PC-3 (cell line): ENCODE measurements around the gene NCAPG. TPM values are rescaled to one million over a fixed set of nuclear protein-coding genes. Genes with fewer than 3 reads are reported as not detected.

Source experiments
- ATAC-seq: fragments of 200-7000 bp; cut with Tn5 transposase; 2 replicates; pipeline ENCODE4 v1.9.1; 2020; ENCODE audit warnings: mild to moderate bottlenecking, moderate library complexity
- BruUV-seq: library from RNA; stranded (reverse); fragments of 400-500 nt; replicated peaks from 2 replicates; lab custom pipeline; 2021; lab: Mats Ljungman, UMichigan
- CTCF ChIA-PET: fragments of 300-600 bp; sonication (Branson Sonifier 250); formaldehyde crosslinking; loops from one replicate; lab custom pipeline; 2022; ENCODE audit warnings: antibody characterized with exemption; lab: Charles Lee
- POLR2A ChIA-PET: fragments of 300-600 bp; sonication (Branson Sonifier 250); formaldehyde crosslinking; loops from one replicate; lab custom pipeline; 2022; ENCODE audit warnings: antibody characterized with exemption; ENCODE audit not compliant: unreplicated experiment; lab: Charles Lee
- DNase-seq: peaks from one replicate; pipeline ENCODE4 v3.0.0-alpha.2; 2015
- H2AFZ ChIP-seq: fragments of 300-600 bp; sonication (generic); 2 replicates; pipeline ENCODE4 v1.6.0; 2016; ENCODE audit warnings: antibody characterized with exemption, low read length
- H3F3A ChIP-seq: fragments of 300-600 bp; sonication (generic); one replicate; pipeline ENCODE4 v1.6.0; 2017; ENCODE audit warnings: antibody characterized with exemption, low read length, control low read depth, mild to moderate bottlenecking; ENCODE audit not compliant: unreplicated experiment
- H3K27ac ChIP-seq: fragments of 300-600 bp; sonication (generic); 2 replicates; pipeline ENCODE4 v1.5.1; 2016; ENCODE audit warnings: mild to moderate bottlenecking, low read length
- H3K27me3 ChIP-seq: fragments of 300-600 bp; sonication (generic); 2 replicates; pipeline ENCODE4 v1.6.1; 2016; ENCODE audit warnings: low read length, mixed read lengths
- H3K36me3 ChIP-seq: fragments of 300-600 bp; sonication (generic); 2 replicates; pipeline ENCODE4 v1.6.1; 2016; ENCODE audit warnings: low read depth, mixed run types, low read length, mixed read lengths
- H3K4me1 ChIP-seq: fragments of 300-600 bp; sonication (generic); 2 replicates; pipeline ENCODE4 v1.5.1; 2016; ENCODE audit warnings: low read length; ENCODE audit not compliant: insufficient read depth
- H3K4me2 ChIP-seq: fragments of 300-600 bp; sonication (generic); 2 replicates; pipeline ENCODE4 v1.6.0; 2016; ENCODE audit warnings: low read length
- H3K4me3 ChIP-seq: fragments of 300-600 bp; sonication (generic); 2 replicates; pipeline ENCODE4 v1.5.1; 2016; ENCODE audit warnings: mild to moderate bottlenecking, low read length, mixed read lengths
- H3K79me2 ChIP-seq: fragments of 300-600 bp; sonication (generic); 2 replicates; pipeline ENCODE4 v1.6.1; 2017; ENCODE audit warnings: low read length, mixed read lengths
- H3K9ac ChIP-seq: fragments of 300-600 bp; sonication (generic); 2 replicates; pipeline ENCODE4 v1.6.0; 2016; ENCODE audit warnings: mild to moderate bottlenecking, low read length
- H3K9me2 ChIP-seq: fragments of 300-600 bp; sonication (generic); replicated peaks from 2 replicates; pipeline ENCODE4 v1.6.1; 2016; ENCODE audit warnings: mixed run types, low read length, mixed read lengths
- H3K9me3 ChIP-seq: fragments of 300-600 bp; sonication (generic); 2 replicates; pipeline ENCODE4 v1.6.1; 2016; ENCODE audit warnings: low read length, mixed read lengths
- H4K20me1 ChIP-seq: fragments of 300-600 bp; sonication (generic); 2 replicates; pipeline ENCODE4 v1.6.1; 2016; ENCODE audit warnings: low read length, mixed read lengths
- EZH2 ChIP-seq: fragments of 300-600 bp; sonication (generic); IDR thresholded peaks from one replicate; pipeline ENCODE4 v1.6.1; 2017; ENCODE audit warnings: antibody characterized with exemption, mild to moderate bottlenecking, low read length; ENCODE audit not compliant: unreplicated experiment
- EZH2phosphoT487 ChIP-seq: fragments of 300-600 bp; sonication (generic); IDR thresholded peaks from 2 replicates; pipeline ENCODE4 v1.6.1; 2018; ENCODE audit warnings: mild to moderate bottlenecking, antibody characterized with exemption, low read length, borderline replicate concordance
- intact Hi-C: fragments of 100-400 bp; cut with micrococcal nuclease; formaldehyde crosslinking; loops from 2 replicates; pipeline ENCODE4 v1.9.0; 2023
- total RNA-seq: library from RNA; depleted of rRNA; stranded (reverse); fragments of >200 nt; gene quantifications from 2 replicates; pipeline ENCODE4 v1.2.3, GENCODE V29; 2014
- TF ChIP-seq, protein P1 (sequence below): fragments of 300-600 bp; sonication (generic); conservative IDR thresholded peaks from 2 replicates; pipeline ENCODE4 v1.5.1; 2017; ENCODE audit warnings: antibody characterized with exemption, low read depth, mild to moderate bottlenecking, low read length

NCAPG gene
- total RNA-seq, 1 experiment from 2014 or later = 27.6 TPM

DNA sequence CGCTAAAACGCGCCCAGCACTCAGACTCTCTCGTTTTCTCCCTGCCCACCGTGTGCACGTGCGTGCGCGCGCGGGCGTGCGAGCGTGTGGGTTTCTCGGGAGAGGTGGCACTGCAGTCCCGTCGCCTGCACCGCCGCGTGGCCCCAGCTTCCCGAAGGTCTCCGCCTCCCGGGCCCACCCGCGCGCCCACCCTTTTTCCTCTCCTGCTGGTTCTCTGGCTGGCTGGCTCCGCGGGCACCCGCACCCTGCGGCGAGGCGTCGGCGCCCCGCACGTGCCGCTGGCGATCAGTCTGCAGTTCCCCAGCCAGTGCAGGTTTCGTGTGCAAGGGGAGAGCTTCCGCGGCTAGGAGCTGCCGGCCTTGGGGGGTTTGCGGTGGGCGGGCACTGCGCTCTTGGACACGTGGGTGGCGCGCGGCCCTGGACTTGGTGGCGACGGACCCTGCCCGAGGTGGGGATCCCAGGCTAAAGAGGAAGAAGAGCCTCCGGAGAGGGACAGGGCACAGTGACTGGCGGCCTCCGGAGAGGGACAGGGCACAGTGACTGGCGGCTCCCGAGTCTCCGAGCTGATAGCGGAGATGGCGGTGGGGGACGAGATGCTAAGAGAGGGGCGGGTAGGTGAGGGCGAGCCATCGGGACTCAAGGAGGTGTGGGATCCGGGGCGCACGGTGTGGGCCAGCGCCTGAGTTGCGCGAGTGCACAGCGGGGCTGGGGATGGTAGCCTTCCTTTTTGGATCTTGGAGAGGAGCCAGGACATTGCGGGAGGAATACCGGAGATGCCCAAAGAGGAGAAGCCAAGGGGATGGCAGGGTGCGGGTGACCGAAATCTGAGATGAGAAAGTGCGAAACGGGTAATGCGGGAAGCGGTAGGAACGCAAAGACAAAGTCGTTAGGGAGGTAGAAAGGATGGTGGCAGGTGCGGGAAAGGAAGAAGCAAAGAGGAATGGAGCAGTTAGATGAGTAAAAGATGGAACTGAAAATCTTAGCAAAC, 29.2 kb upstream of the NCAPG start, which contains the start of gene FAM184B:
Gene FAM184B, minus strand, starts transcription at position 322 of the 988 bp plus-strand sequence. CDS start 322 bp downstream, outside the sequence.
- H3K4me3 ChIP-seq = peak within 1 kb of the TSS; percentile 67
- BruUV-seq = no TSS peak
- intact Hi-C loops = no loop called here
- H3K9me2 ChIP-seq = no peaks in the 10 kb centered on the region
- H3F3A ChIP-seq = no peaks in the 10 kb centered on the region
- H3K27ac ChIP-seq = no peak within 1 kb of the TSS; the same call in 1 of the 2 replicates
- TF ChIP-seq EZH2phosphoT487 = no peak
- no peak for TF ChIP-seq EZH2
- TF ChIP-seq, protein P1, sequence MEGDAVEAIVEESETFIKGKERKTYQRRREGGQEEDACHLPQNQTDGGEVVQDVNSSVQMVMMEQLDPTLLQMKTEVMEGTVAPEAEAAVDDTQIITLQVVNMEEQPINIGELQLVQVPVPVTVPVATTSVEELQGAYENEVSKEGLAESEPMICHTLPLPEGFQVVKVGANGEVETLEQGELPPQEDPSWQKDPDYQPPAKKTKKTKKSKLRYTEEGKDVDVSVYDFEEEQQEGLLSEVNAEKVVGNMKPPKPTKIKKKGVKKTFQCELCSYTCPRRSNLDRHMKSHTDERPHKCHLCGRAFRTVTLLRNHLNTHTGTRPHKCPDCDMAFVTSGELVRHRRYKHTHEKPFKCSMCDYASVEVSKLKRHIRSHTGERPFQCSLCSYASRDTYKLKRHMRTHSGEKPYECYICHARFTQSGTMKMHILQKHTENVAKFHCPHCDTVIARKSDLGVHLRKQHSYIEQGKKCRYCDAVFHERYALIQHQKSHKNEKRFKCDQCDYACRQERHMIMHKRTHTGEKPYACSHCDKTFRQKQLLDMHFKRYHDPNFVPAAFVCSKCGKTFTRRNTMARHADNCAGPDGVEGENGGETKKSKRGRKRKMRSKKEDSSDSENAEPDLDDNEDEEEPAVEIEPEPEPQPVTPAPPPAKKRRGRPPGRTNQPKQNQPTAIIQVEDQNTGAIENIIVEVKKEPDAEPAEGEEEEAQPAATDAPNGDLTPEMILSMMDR = no peak
- H3K36me3 ChIP-seq = no peaks in the 10 kb centered on the region
- no peaks in the 10 kb centered on the region for H4K20me1 ChIP-seq
- peak within 1 kb of the TSS; percentile 85 for H3K4me2 ChIP-seq
- H3K79me2 ChIP-seq = no peaks in the 10 kb centered on the region
- ATAC-seq (peak; percentile 38), DNase-seq (no peak)
- peak within 1 kb of the TSS; percentile 32; the same call in 1 of the 2 replicates for H3K9ac ChIP-seq
- ChIA-PET POLR2A (no interaction called here), CTCF (no interaction called here)
- H3K9me3 ChIP-seq = no peaks in the 10 kb centered on the region
- peak within 1 kb of the TSS; percentile 86 for H2AFZ ChIP-seq
- peaks cover 11% of the 10 kb centered on the region for H3K4me1 ChIP-seq
- H3K27me3 ChIP-seq = no peaks in the 10 kb centered on the region

DNA sequence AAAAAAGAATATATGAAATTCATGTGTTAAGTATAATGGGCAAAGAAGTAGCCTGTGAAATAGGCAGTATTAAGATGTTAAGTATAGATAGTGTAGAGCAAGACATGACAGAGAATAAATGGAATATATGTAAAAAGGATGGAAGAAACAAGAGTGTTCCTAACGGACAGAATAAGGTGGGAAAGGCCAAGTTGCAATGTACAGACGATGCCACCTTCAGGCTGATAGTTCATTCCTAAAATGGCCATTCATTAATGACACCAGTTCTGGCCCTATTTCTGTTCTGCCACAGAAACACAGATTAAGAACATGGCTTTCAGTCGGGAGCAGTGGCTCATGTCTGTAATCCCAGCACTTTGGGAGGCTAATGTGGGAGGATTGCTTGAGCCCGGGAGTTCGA, 24.9 kb upstream of the NCAPG start:
- no peaks in the 10 kb centered on the region for H3K9me3 ChIP-seq
- no peaks in the 10 kb centered on the region for H4K20me1 ChIP-seq
- H3K36me3 ChIP-seq = no peaks in the 10 kb centered on the region
- H3K27me3 ChIP-seq = no peaks in the 10 kb centered on the region
- H3K27ac ChIP-seq = no peak overlapping the region
- H3K79me2 ChIP-seq = no peaks in the 10 kb centered on the region
- no peak overlapping the region for H3K4me3 ChIP-seq
- POLR2A ChIA-PET = no interaction called here
- H3K9ac ChIP-seq = no peak overlapping the region
- DNase-seq = no peak
- intact Hi-C loops = no loop called here
- H3F3A ChIP-seq = no peaks in the 10 kb centered on the region
- ATAC-seq = no peak
- no TSS peak for BruUV-seq
- no peak overlapping the region for H2AFZ ChIP-seq
- H3K4me1 ChIP-seq = peaks cover 33% of the 10 kb centered on the region
- no peaks in the 10 kb centered on the region for H3K9me2 ChIP-seq
- TF ChIP-seq EZH2 = no peak
- TF ChIP-seq EZH2phosphoT487 = no peak
- TF ChIP-seq, protein P1 = peak; percentile 35
- CTCF ChIA-PET = interaction anchor here (0.5 kb wide), 1 partner anchor 176 kb away, joined by 3 read pairs; no protein-coding TSS in a partner anchor
- no peak overlapping the region for H3K4me2 ChIP-seq
